Fibroblast of upper back skin (primary cell): ENCODE measurements around the gene ATG16L1.
"Not testable (repeated sequence)": the region's sequence is repeated elsewhere in the genome, so short reads cannot be mapped to it uniquely, and the experiment has no call there.

Source experiments
- DNase-seq: peaks from one replicate; pipeline ENCODE4 v3.0.0-alpha.2; 2013

Gene ATG16L1

GRCh38 chr2:233297076-233297475, 45.6 kb downstream of the ATG16L1 start:
- no peak for DNase-seq

- no peak for DNase-seq
These were observed 48.9 kb downstream of the ATG16L1 start for GRCh38 chr2:233300401-233300800.

- no peak for DNase-seq
These were observed 49.8 kb downstream of the ATG16L1 start for GRCh38 chr2:233301248-233301647.

- DNase-seq: no peak
These were observed 50.3 kb downstream of the ATG16L1 start for GRCh38 chr2:233301811-233302210.

- DNase-seq: no peak
These were observed 51.8 kb downstream of the ATG16L1 start for GRCh38 chr2:233303252-233303651.

- DNase-seq: no peak
These were observed 56.1 kb downstream of the ATG16L1 start, which contains the start of gene SAG for GRCh38 chr2:233307565-233307964. SAG (plus strand) TSS chr2:233307816; CDS start chr2:233309190, 1,374 bp downstream.

- no peak for DNase-seq
These were observed 59.9 kb downstream of the ATG16L1 start for GRCh38 chr2:233311241-233311926.

- no peak for DNase-seq
These were observed 61.4 kb downstream of the ATG16L1 start for GRCh38 chr2:233312874-233313273.

GRCh38 chr2:233314180-233314925, 62.9 kb downstream of the ATG16L1 start:
- no peak for DNase-seq

GRCh38 chr2:233317196-233317943, 65.9 kb downstream of the ATG16L1 start:
- DNase-seq: no peak

- DNase-seq: no peak
These were observed 67.8 kb downstream of the ATG16L1 start for GRCh38 chr2:233319256-233319655.

GRCh38 chr2:233320470-233320869, 69.0 kb downstream of the ATG16L1 start:
- no peak for DNase-seq

GRCh38 chr2:233321166-233321565, 69.7 kb downstream of the ATG16L1 start:
- DNase-seq: no peak

- no peak for DNase-seq
These were observed 72.4 kb downstream of the ATG16L1 start for GRCh38 chr2:233323851-233324250.

- no peak for DNase-seq
These were observed 73.8 kb downstream of the ATG16L1 start for GRCh38 chr2:233325256-233325655.

GRCh38 chr2:233325814-233326213, 74.3 kb downstream of the ATG16L1 start:
- no peak for DNase-seq

- DNase-seq: no peak
These were observed 75.0 kb downstream of the ATG16L1 start for GRCh38 chr2:233326500-233326899.

GRCh38 chr2:233328922-233329321, 77.4 kb downstream of the ATG16L1 start:
- DNase-seq: no peak

- peak; percentile 33 for DNase-seq
These were observed 78.1 kb downstream of the ATG16L1 start for GRCh38 chr2:233329489-233330135.

GRCh38 chr2:233331536-233331935, 80.1 kb downstream of the ATG16L1 start:
- no peak for DNase-seq

GRCh38 chr2:233332125-233332524, 80.7 kb downstream of the ATG16L1 start:
- no peak for DNase-seq

- DNase-seq: no peak
These were observed 83.4 kb downstream of the ATG16L1 start for GRCh38 chr2:233334915-233335314.

- DNase-seq: not testable (repeated sequence)
These were observed 84.6 kb downstream of the ATG16L1 start for GRCh38 chr2:233336091-233336490.
